Activated T-cell treated with anti-CD3 and anti-CD28 coated beads, Interleukin-2, amount 50 U/mL, for 24 hours (primary cell): ENCODE data around the gene RAD51B.

Experiments
- DNase-seq: peaks from one replicate; pipeline ENCODE4 v3.0.0-alpha.2; 2020
- H3K27ac Mint-ChIP-seq: 2 replicates; pipeline ENCODE4 v1.8.0; 2020; ENCODE audit warnings: mild to moderate bottlenecking, mixed read lengths
- H3K27me3 Mint-ChIP-seq: 2 replicates; pipeline ENCODE4 v1.8.0; 2020; ENCODE audit warnings: mixed read lengths
- H3K36me3 Mint-ChIP-seq: 2 replicates; pipeline ENCODE4 v1.8.0; 2020; ENCODE audit warnings: low read depth, mixed read lengths
- H3K4me1 Mint-ChIP-seq: 2 replicates; pipeline ENCODE4 v1.8.0; 2020; ENCODE audit warnings: low read depth, mixed read lengths
- H3K4me3 Mint-ChIP-seq: 2 replicates; pipeline ENCODE4 v1.8.0; 2020; ENCODE audit warnings: mild to moderate bottlenecking, moderate library complexity, mixed read lengths
- H3K9me3 Mint-ChIP-seq: 2 replicates; pipeline ENCODE4 v1.8.0; 2020; ENCODE audit warnings: mixed read lengths

Gene RAD51B

DNA sequence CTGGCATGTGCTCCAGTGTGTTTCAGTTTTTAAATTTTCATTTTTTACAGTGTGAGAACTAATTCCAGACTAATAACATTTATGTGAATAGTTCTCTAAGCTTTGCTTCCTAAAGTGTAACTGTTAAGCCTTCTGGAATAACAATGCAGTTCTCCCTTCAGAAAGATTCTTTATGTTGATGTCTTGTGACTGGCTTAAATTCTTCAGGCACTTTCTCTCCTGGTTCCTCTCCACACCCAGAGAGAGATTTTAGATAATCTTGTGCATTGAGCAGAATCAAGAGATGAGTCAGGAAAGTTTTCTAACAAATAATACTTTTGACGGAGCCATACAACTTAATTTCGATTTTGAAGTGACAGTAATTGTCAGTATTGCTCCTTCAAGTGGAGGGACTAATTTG is 118.5 kb downstream of the RAD51B start:
- Mint-ChIP-seq H3K9me3 (no peaks in the 10 kb centered on the region), H3K27ac (no peak overlapping the region), H3K36me3 (no peaks in the 10 kb centered on the region), H3K4me3 (no peak overlapping the region), H3K4me1 (peaks cover 3% of the 10 kb centered on the region), H3K27me3 (no peaks in the 10 kb centered on the region)
- DNase-seq = no peak

GRCh38 chr14:67940486-67941455 is 121.2 kb downstream of the RAD51B start:
- no peaks in the 10 kb centered on the region for H3K27me3 Mint-ChIP-seq
- H3K9me3 Mint-ChIP-seq = no peaks in the 10 kb centered on the region
- peaks cover 1% of the 10 kb centered on the region for H3K4me1 Mint-ChIP-seq
- no peak overlapping the region for H3K27ac Mint-ChIP-seq
- H3K4me3 Mint-ChIP-seq = no peak overlapping the region
- H3K36me3 Mint-ChIP-seq = no peaks in the 10 kb centered on the region
- DNase-seq = no peak

DNA sequence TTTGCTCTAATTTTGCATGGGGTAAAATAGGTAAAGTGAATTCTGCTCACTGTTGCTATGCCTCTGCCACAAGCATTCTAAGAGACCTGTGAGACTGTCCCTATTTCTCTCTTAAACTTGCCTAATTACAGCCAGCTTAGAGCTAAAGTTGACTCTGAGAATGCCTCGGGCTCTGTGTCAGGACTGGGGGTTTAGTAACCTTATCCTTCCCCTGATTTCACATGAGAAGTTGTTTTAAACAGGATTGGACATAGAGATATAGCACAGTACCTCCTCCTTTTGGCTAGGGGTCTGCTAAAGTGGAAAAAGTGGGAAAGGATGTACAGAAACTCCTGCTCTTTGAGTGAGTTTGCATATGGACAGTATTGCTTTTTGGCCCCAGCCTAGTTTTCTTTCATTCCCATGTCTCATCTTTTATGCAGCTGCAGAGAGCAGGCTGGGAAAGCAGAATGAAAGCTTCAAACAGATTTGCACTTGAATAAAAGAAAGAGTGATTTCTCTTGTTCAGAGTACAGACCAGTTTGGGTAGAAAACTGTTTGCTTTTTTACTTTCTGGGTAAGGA is 122.0 kb downstream of the RAD51B start:
- H3K4me1 Mint-ChIP-seq = peaks cover 1% of the 10 kb centered on the region
- no peak overlapping the region for H3K27ac Mint-ChIP-seq
- H3K4me3 Mint-ChIP-seq = no peak overlapping the region
- H3K9me3 Mint-ChIP-seq = no peaks in the 10 kb centered on the region
- H3K36me3 Mint-ChIP-seq = no peaks in the 10 kb centered on the region
- H3K27me3 Mint-ChIP-seq = no peaks in the 10 kb centered on the region
- DNase-seq = no peak

GRCh38 chr14:67942080-67942710 is 122.6 kb downstream of the RAD51B start:
- H3K9me3 Mint-ChIP-seq = no peaks in the 10 kb centered on the region
- DNase-seq = no peak
- H3K27ac Mint-ChIP-seq = no peak overlapping the region

GRCh38 chr14:67943947-67944346 is 124.4 kb downstream of the RAD51B start:
- H3K27me3 Mint-ChIP-seq = no peaks in the 10 kb centered on the region
- no peak for DNase-seq
- no peak overlapping the region for H3K27ac Mint-ChIP-seq
- H3K36me3 Mint-ChIP-seq = no peaks in the 10 kb centered on the region
- H3K4me1 Mint-ChIP-seq = peaks cover 1% of the 10 kb centered on the region
- no peak overlapping the region for H3K4me3 Mint-ChIP-seq
- H3K9me3 Mint-ChIP-seq = no peaks in the 10 kb centered on the region

More at GRCh38 chr14:67942080-67942710, 122.6 kb downstream of the RAD51B start:
- Mint-ChIP-seq H3K4me3 (no peak overlapping the region), H3K27me3 (no peaks in the 10 kb centered on the region), H3K4me1 (peaks cover 1% of the 10 kb centered on the region), H3K36me3 (no peaks in the 10 kb centered on the region)

- Mint-ChIP-seq H3K4me3 (no peak overlapping the region), H3K27me3 (no peaks in the 10 kb centered on the region), H3K36me3 (no peaks in the 10 kb centered on the region), H3K4me1 (peaks cover 1% of the 10 kb centered on the region), H3K9me3 (no peaks in the 10 kb centered on the region), H3K27ac (no peak overlapping the region)
- DNase-seq = no peak
Observed at GRCh38 chr14:67944605-67945004, 125.0 kb downstream of the RAD51B start.

GRCh38 chr14:67949771-67950170 is 130.2 kb downstream of the RAD51B start:
- Mint-ChIP-seq H3K4me3 (no peak overlapping the region), H3K27me3 (no peaks in the 10 kb centered on the region), H3K36me3 (no peaks in the 10 kb centered on the region), H3K9me3 (no peaks in the 10 kb centered on the region), H3K4me1 (no peaks in the 10 kb centered on the region), H3K27ac (no peak overlapping the region)
- DNase-seq = no peak

DNA sequence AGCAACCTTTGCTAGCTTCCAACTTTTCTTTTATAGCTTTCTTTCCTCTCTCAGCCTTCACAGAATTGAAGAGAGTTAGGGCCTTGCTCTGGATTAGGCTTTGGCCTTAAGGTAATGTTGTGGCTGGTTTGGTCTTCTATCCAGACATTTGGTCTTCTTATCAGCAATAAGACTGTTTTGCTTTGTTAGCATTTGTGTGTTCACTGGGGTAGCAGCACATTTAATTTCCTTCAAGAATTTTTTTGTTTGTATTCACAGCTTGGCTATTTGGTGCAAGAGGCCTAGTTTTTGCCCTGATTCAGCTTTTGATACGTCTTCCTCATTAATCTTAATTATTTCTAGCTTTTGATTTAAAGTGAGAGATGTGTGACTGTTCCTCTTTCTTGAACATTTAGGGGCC is 130.8 kb downstream of the RAD51B start:
- Mint-ChIP-seq H3K27me3 (no peaks in the 10 kb centered on the region), H3K4me3 (no peak overlapping the region), H3K27ac (no peak overlapping the region)

DNA sequence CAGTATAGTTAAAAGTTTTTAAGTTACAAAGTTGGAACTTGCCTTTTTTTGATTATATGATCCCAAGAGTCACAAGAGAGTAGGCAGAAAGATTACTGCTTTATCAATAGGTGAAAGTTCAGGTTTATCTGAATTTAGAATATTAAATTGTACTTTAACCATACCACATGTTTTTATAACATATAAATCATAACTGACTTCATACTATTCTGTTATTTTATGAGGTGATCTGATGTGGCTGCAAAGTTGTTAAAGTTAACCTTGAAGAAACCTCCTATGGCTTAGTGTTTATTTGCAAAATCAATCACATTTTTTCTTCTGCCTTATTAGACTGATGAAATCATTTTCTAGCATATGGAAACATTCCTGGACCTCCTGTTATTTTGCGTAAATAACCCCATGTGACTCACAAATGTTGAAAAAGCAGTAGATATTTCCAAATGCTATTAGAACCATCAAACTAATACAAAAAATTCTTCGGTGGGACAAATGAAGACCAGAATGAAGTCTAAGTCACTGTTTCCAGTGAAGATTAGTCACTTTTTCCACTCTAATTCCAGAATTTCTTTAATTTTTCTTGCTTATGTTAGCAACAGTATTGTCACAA is 132.1 kb downstream of the RAD51B start:
- no peak overlapping the region for H3K4me3 Mint-ChIP-seq
- H3K4me1 Mint-ChIP-seq = no peaks in the 10 kb centered on the region
- no peaks in the 10 kb centered on the region for H3K36me3 Mint-ChIP-seq
- no peak overlapping the region for H3K27ac Mint-ChIP-seq
- H3K27me3 Mint-ChIP-seq = no peaks in the 10 kb centered on the region
- H3K9me3 Mint-ChIP-seq = no peaks in the 10 kb centered on the region
- no peak for DNase-seq

More for the DNA sequence above, 130.8 kb downstream of the RAD51B start:
- Mint-ChIP-seq H3K4me1 (no peaks in the 10 kb centered on the region), H3K9me3 (no peaks in the 10 kb centered on the region), H3K36me3 (no peaks in the 10 kb centered on the region)
- no peak for DNase-seq

- Mint-ChIP-seq H3K27me3 (no peaks in the 10 kb centered on the region), H3K4me3 (no peak overlapping the region), H3K27ac (no peak overlapping the region), H3K9me3 (no peaks in the 10 kb centered on the region), H3K36me3 (peaks cover 2% of the 10 kb centered on the region), H3K4me1 (no peaks in the 10 kb centered on the region)
- no peak for DNase-seq
Observed at GRCh38 chr14:67952381-67952780, 132.8 kb downstream of the RAD51B start.

DNA sequence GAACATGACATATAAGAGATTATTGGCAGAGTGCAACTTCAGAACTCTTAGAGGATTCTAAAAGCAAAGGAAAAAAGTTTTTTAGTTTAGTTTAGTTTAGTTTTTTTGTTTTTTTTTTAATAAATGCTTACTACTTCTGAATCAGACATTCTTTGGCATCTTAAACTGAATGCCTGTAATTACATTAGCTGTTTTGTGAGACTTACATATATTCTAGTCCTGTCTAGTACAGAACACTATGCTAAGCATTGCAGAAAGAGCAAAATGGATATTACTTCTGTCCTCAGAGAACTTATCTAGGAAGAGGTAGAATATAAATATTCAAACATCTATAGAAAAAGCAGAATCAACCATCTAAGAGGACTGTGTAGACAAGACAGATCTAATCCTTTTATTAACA is 133.2 kb downstream of the RAD51B start:
- Mint-ChIP-seq H3K36me3 (peaks cover 2% of the 10 kb centered on the region), H3K4me3 (no peak overlapping the region), H3K27me3 (no peaks in the 10 kb centered on the region), H3K27ac (no peak overlapping the region), H3K9me3 (no peaks in the 10 kb centered on the region), H3K4me1 (no peaks in the 10 kb centered on the region)
- DNase-seq = no peak

GRCh38 chr14:67955261-67955660 is 135.7 kb downstream of the RAD51B start:
- Mint-ChIP-seq H3K9me3 (no peaks in the 10 kb centered on the region), H3K4me3 (no peak overlapping the region), H3K36me3 (peaks cover 2% of the 10 kb centered on the region), H3K27me3 (no peaks in the 10 kb centered on the region), H3K4me1 (no peaks in the 10 kb centered on the region), H3K27ac (no peak overlapping the region)
- no peak for DNase-seq

DNA sequence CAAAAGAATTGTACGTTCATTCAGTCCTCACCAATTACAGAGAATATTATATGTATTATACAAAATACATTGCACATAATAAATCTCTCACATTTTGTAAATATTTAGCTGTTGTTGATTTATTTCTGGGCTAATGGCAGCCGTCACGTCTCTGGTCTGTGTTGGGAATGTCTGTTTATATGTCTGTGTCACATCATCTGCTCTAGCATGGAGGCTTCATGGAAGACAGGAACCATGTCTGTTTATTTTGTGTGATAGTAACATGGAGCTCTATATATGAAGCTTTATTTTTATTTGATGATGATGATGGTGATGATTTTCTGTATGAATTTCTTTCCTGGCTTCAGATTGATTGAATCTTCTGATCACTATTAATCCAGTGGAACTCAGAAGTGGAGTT is 138.4 kb downstream of the RAD51B start:
- Mint-ChIP-seq H3K4me3 (no peak overlapping the region), H3K27ac (no peak overlapping the region), H3K36me3 (peaks cover 2% of the 10 kb centered on the region), H3K9me3 (no peaks in the 10 kb centered on the region), H3K27me3 (no peaks in the 10 kb centered on the region), H3K4me1 (no peaks in the 10 kb centered on the region)
- no peak for DNase-seq

DNA sequence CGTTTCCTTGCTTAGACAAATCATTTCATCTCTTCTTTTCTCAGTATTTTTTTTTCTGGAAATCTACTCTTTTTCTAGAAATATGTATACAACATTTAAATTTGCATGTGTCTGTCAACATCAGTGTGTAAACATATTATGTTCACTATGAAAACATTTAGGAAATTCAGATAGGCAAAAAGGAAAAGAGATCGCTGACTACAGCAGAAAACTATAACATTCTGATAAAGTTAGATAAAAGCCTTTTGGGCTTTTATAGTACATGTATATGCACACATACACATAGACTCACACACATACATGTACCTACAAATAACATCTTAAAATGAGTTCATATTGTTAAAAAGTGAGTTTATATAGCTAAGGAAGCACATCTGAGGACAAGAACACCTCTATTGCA is 142.1 kb downstream of the RAD51B start:
- H3K27me3 Mint-ChIP-seq = no peaks in the 10 kb centered on the region
- H3K9me3 Mint-ChIP-seq = no peaks in the 10 kb centered on the region
- no peak overlapping the region for H3K27ac Mint-ChIP-seq
- no peak overlapping the region for H3K4me3 Mint-ChIP-seq
- no peaks in the 10 kb centered on the region for H3K4me1 Mint-ChIP-seq
- no peak for DNase-seq
- peaks cover 8% of the 10 kb centered on the region for H3K36me3 Mint-ChIP-seq
